ENCODE measurements around the gene MEA1.

DNA sequence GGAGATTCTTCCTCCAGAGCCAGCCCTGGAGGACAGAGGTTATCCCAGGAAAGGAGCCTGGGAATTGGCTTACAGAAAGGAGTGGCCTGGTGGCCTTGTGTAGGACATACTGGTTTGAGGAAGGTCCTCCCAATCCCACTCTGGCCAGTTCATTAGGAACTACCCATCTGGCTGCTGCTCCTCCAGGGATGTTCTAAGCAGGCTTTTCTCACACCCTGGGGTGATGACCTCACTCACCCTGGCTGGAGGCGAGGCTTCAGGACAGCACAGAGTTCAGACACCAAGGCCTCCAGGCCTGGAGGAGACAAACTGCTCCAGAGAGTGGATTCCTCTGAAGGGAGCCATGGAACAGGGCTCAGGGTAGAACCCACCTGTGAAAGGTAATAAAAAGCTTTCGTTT, 44.3 kb downstream of the MEA1 start:
- TF ChIP-seq, protein P1, sequence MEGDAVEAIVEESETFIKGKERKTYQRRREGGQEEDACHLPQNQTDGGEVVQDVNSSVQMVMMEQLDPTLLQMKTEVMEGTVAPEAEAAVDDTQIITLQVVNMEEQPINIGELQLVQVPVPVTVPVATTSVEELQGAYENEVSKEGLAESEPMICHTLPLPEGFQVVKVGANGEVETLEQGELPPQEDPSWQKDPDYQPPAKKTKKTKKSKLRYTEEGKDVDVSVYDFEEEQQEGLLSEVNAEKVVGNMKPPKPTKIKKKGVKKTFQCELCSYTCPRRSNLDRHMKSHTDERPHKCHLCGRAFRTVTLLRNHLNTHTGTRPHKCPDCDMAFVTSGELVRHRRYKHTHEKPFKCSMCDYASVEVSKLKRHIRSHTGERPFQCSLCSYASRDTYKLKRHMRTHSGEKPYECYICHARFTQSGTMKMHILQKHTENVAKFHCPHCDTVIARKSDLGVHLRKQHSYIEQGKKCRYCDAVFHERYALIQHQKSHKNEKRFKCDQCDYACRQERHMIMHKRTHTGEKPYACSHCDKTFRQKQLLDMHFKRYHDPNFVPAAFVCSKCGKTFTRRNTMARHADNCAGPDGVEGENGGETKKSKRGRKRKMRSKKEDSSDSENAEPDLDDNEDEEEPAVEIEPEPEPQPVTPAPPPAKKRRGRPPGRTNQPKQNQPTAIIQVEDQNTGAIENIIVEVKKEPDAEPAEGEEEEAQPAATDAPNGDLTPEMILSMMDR (IDR thresholded peaks at IDR 0.05) = no peak
- no peak for TF ChIP-seq POLR2A (IDR thresholded peaks at IDR 0.05)

Measured in lower leg skin (tissue), 3 donors.